NCI-H446 treated with DMSO at 0.1 percent for 48 hours (cell line): ENCODE measurements around the gene GSG1.
"Not testable (repeated sequence)": the region's sequence is repeated elsewhere in the genome, so short reads cannot be mapped to it uniquely, and the experiment has no call there.

Source experiments
- DNase-seq: peaks from one replicate; lab custom pipeline; 2025; lab: John Stamatoyannopoulos, UW

The GSG1 gene

GRCh38 chr12:13090054-13090453 lies 13.4 kb downstream of the GSG1 start:
- no peak for DNase-seq

GRCh38 chr12:13088496-13088895 lies 15.0 kb downstream of the GSG1 start:
- no peak for DNase-seq

- no peak for DNase-seq
Measured at GRCh38 chr12:13087766-13088165, 15.7 kb downstream of the GSG1 start.

- no peak for DNase-seq
Measured at GRCh38 chr12:13085968-13086686, 17.3 kb downstream of the GSG1 start.

GRCh38 chr12:13084898-13085640 lies 18.4 kb downstream of the GSG1 start:
- DNase-seq, result no peak

- DNase-seq, result not testable (repeated sequence)
Measured at GRCh38 chr12:13083638-13084037, 19.8 kb downstream of the GSG1 start.

GRCh38 chr12:13082861-13083260 lies 20.6 kb downstream of the GSG1 start:
- no peak for DNase-seq

- no peak for DNase-seq
Measured at GRCh38 chr12:13080266-13080665, 23.2 kb downstream of the GSG1 start.

GRCh38 chr12:13079440-13079906 lies 24.0 kb downstream of the GSG1 start:
- DNase-seq, result no peak

- DNase-seq, result no peak
Measured at GRCh38 chr12:13075786-13076570, 27.5 kb downstream of the GSG1 start.

- DNase-seq, result no peak
Measured at GRCh38 chr12:13075118-13075480, 28.4 kb downstream of the GSG1 start.

- DNase-seq, result peak; percentile 15
Measured at GRCh38 chr12:13074396-13075117, 28.9 kb downstream of the GSG1 start.

GRCh38 chr12:13073173-13073572 lies 30.3 kb downstream of the GSG1 start:
- DNase-seq, result no peak

GRCh38 chr12:13071305-13072280 lies 31.9 kb downstream of the GSG1 start:
- no peak for DNase-seq

GRCh38 chr12:13069380-13069779 lies 34.1 kb downstream of the GSG1 start:
- DNase-seq, result no peak

- no peak for DNase-seq
Measured at GRCh38 chr12:13067322-13067721, 36.1 kb downstream of the GSG1 start.

GRCh38 chr12:13066459-13066858 lies 37.0 kb downstream of the GSG1 start:
- DNase-seq, result no peak

GRCh38 chr12:13066014-13066413 lies 37.5 kb downstream of the GSG1 start:
- DNase-seq, result no peak

- no peak for DNase-seq
Measured at GRCh38 chr12:13062669-13063068, 40.8 kb downstream of the GSG1 start.

GRCh38 chr12:13061377-13061776 lies 42.1 kb downstream of the GSG1 start:
- no peak for DNase-seq

- no peak for DNase-seq
Measured at GRCh38 chr12:13060581-13060980, 42.9 kb downstream of the GSG1 start.
